K562 (cell line): ENCODE results near the gene ABHD1. TPM values are rescaled to one million over a fixed set of nuclear protein-coding genes. Genes with fewer than 3 reads are reported as not detected.

ENCODE experiments used
- ATAC-seq: fragments of 200-7000 bp; cut with Tn5 transposase; 3 replicates; pipeline ENCODE4 v1.9.1; 2020; ENCODE audit warnings: moderate library complexity
- BruUV-seq: library from RNA; stranded (reverse); fragments of 400-500 nt; replicated peaks from 2 replicates; lab custom pipeline; 2021; lab: Mats Ljungman, UMichigan
- CTCF ChIA-PET: fragments of 300-600 bp; formaldehyde crosslinking; extraction: SDS; loops from one replicate; lab custom pipeline; 2021; ENCODE audit warnings: low intra/inter-chr PET ratio; lab: Yijun Ruan, JAX
- POLR2A ChIA-PET: fragments of 300-600, 350-650 bp; sonication (Branson Sonifier 250); formaldehyde crosslinking; extraction: SDS; loops from one replicate; lab custom pipeline; 2021; ENCODE audit warnings: antibody characterized with exemption, inconsistent platforms; lab: Yijun Ruan, JAX
- DNase-seq, 4 experiments: peaks; one replicate each; pipeline versions ENCODE4 v3.0.0 to v3.0.0-alpha.2; 2011 to 2018; ENCODE audit warnings: low spot score in 3 of 4, mixed read lengths in 3 of 4; ENCODE audit errors: extremely low read depth in 1 of 4
- FAIRE-seq: peaks from 2 replicates; lab custom pipeline; 2011; peaks lifted over from hg19 to GRCh38; lab: Jason Lieb, UNC
- H2AFZ ChIP-seq: 2 replicates; pipeline ENCODE4 v1.6.0; 2011; ENCODE audit warnings: low read depth, low read length, control low read depth, inconsistent platforms
- H3K27ac ChIP-seq: fragments of 200-600 bp; 3 replicates; pipeline ENCODE4 v1.8.0; 2011; ENCODE audit warnings: low read depth, mild to moderate bottlenecking, control low read depth, inconsistent platforms, low read length, moderate library complexity, mixed read lengths; ENCODE audit errors: extremely low read depth
- H3K27me3 ChIP-seq, 2 experiments: fragments of 300-600 bp in 1 of 2; 2 replicates in 1 of 2; 3 replicates in 1 of 2; pipeline versions ENCODE4 v1.6.0 to v1.8.0; 2011; ENCODE audit warnings: inconsistent platforms in 2 of 2, low read length in 2 of 2, mild to moderate bottlenecking in 1 of 2, mixed read lengths in 1 of 2, moderate library complexity in 1 of 2; ENCODE audit not compliant: control insufficient read depth in 2 of 2, insufficient read depth in 2 of 2
- H3K36me3 ChIP-seq: fragments of 300-600 bp; 3 replicates; pipeline ENCODE4 v1.8.0; 2011; ENCODE audit warnings: mild to moderate bottlenecking, low read length, inconsistent platforms; ENCODE audit not compliant: control insufficient read depth, insufficient read depth
- H3K4me1 ChIP-seq, 2 experiments: fragments of 200-600 bp in 1 of 2; replicated peaks in 1 of 2; 2 replicates in 1 of 2; 3 replicates in 1 of 2; pipeline versions ENCODE4 v1.5.1 to v1.8.0; 2011; ENCODE audit warnings: inconsistent platforms in 2 of 2, low read length in 2 of 2, mild to moderate bottlenecking in 1 of 2, mixed read lengths in 1 of 2, moderate library complexity in 1 of 2; ENCODE audit not compliant: control insufficient read depth in 2 of 2, insufficient read depth in 2 of 2
- H3K4me2 ChIP-seq: 2 replicates; pipeline ENCODE4 v1.6.1; 2011; ENCODE audit warnings: low read length, control low read depth, inconsistent platforms, mixed read lengths; ENCODE audit not compliant: insufficient read depth
- H3K4me3 ChIP-seq: fragments of 200-600 bp; sonication (generic), shearing (Covaris generic); 2 replicates; pipeline ENCODE4 v1.5.1; 2016; ENCODE audit warnings: control low read depth, inconsistent platforms
- H3K79me2 ChIP-seq: fragments of 200-600 bp; 3 replicates; pipeline ENCODE4 v1.8.0; 2011; ENCODE audit warnings: low read length, inconsistent platforms; ENCODE audit not compliant: control insufficient read depth, insufficient read depth
- H3K9ac ChIP-seq, 2 experiments: 2 replicates each; pipeline versions ENCODE4 v1.6.0 to v1.6.1; 2011; ENCODE audit warnings: low read depth in 2 of 2, low read length in 2 of 2, control low read depth in 1 of 2, inconsistent platforms in 1 of 2, mild to moderate bottlenecking in 1 of 2, mixed read lengths in 1 of 2; ENCODE audit not compliant: insufficient read depth in 1 of 2
- H3K9me1 ChIP-seq: one replicate; pipeline ENCODE4 v1.6.0; 2011; ENCODE audit warnings: inconsistent platforms, mild to moderate bottlenecking, low read length, moderate library complexity; ENCODE audit not compliant: control insufficient read depth, insufficient read depth
- H3K9me3 ChIP-seq: replicated peaks from 2 replicates; pipeline ENCODE4 v1.5.1; 2011; ENCODE audit warnings: low read depth, low read length, inconsistent platforms; ENCODE audit not compliant: control insufficient read depth, insufficient read depth
- H4K20me1 ChIP-seq: replicated peaks from 2 replicates; pipeline ENCODE4 v1.6.1; 2011; ENCODE audit warnings: low read length, inconsistent platforms, mixed read lengths; ENCODE audit not compliant: control insufficient read depth, insufficient read depth
- BCL6 ChIP-seq: fragments of 250-450 bp; sonication (Bioruptor Pico); IDR thresholded peaks from 2 replicates; pipeline ENCODE4 v1.4.0; 2020
- FOXA3 ChIP-seq, 2 experiments: fragments of 450-650 bp in 1 of 2; sonication (generic) in 1 of 2; formaldehyde crosslinking; IDR thresholded peaks in 1 of 2; conservative IDR thresholded peaks in 1 of 2; 2 replicates each; pipeline versions ENCODE4 v1.4.0 to v1.8.0; 2020 to 2022; ENCODE audit warnings: mild to moderate bottlenecking in 2 of 2, missing genetic modification reagents in 1 of 2
- PCBP2 ChIP-seq: fragments of 200-400 bp; formaldehyde crosslinking; IDR thresholded peaks from 2 replicates; pipeline ENCODE4 v1.6.1; 2018; ENCODE audit warnings: low read length, low read depth, mild to moderate bottlenecking, moderate library complexity; ENCODE audit not compliant: poor library complexity, severe bottlenecking
- POLR2G ChIP-seq: fragments of 200-400 bp; formaldehyde crosslinking; IDR thresholded peaks from 2 replicates; pipeline ENCODE4 v1.6.1; 2017; ENCODE audit warnings: low read depth, mild to moderate bottlenecking, antibody characterized with exemption, low read length, moderate library complexity
- SOX6 ChIP-seq: fragments of 450-650 bp; IDR thresholded peaks from 2 replicates; pipeline ENCODE4 v1.6.1; 2014; ENCODE audit warnings: mild to moderate bottlenecking
- TAF9B ChIP-seq: fragments of 450-650 bp; IDR thresholded peaks from 2 replicates; pipeline ENCODE4 v1.6.1; 2018; ENCODE audit warnings: mild to moderate bottlenecking; ENCODE audit not compliant: partially characterized antibody
- ZNF780A ChIP-seq: fragments of 250-450 bp; sonication (Bioruptor Pico); IDR thresholded peaks from 2 replicates; pipeline ENCODE4 v1.5.0; 2021; ENCODE audit warnings: mild to moderate bottlenecking
- WGBS: fragments of 100-300 bp; shearing (Covaris generic); methylation state at CpG from one replicate; pipeline ENCODE4 v1.1.6; 2016; ENCODE audit warnings: low coverage, mixed read lengths; ENCODE audit not compliant: insufficient coverage; ENCODE audit errors: missing lambda C conversion rate; 5-methylcytosine and 5-hydroxymethylcytosine counted together
- in situ Hi-C: fragments of 300-500 bp; cut with MboI; formaldehyde crosslinking; loops from 4 replicates; pipeline ENCODE4 v1.15.0; 2018; ENCODE audit warnings: inconsistent platforms, mixed read lengths
- intact Hi-C: fragments of 100-400 bp; cut with micrococcal nuclease; formaldehyde crosslinking; loops from 2 replicates; pipeline ENCODE4 v1.14.2; 2022
- polyA plus RNA-seq, 8 experiments: library from polyadenylated mRNA; depleted of rRNA in 4 of 8; stranded (reverse) in 5 of 8; unstranded in 3 of 8; fragments of >200 nt; fragmentation: Nextera tagmentation in 2 of 8; fragmentation: Illumina TruSeq in 1 of 8; extraction: Ambion mirVana in 2 of 8; extraction: Trizol in 1 of 8; gene quantifications; 2 replicates each; pipeline versions ENCODE4 v1.2.1 to v1.2.3, GENCODE V29; 2011 to 2014; ENCODE audit warnings: inconsistent platforms in 1 of 8, missing spikeins in 1 of 8
- total RNA-seq, 7 experiments: library from RNA; depleted of rRNA in 6 of 7; stranded (reverse); fragments of >200 nt in 6 of 7; fragmentation: Illumina TruSeq in 2 of 7; extraction: Trizol in 2 of 7; gene quantifications; 2 replicates each; pipeline versions ENCODE4 v1.2.1 to v1.2.3, GENCODE V29; 2011 to 2021; ENCODE audit warnings: low replicate concordance in 1 of 7

The ABHD1 gene
- total and polyA plus RNA-seq, 9 of the 15 experiments (the other 6 are each of a cell fraction or from before 2014, with no cell fraction given), result 0.10 to 0.16 (median 0.11) TPM; not detected in 5

DNA sequence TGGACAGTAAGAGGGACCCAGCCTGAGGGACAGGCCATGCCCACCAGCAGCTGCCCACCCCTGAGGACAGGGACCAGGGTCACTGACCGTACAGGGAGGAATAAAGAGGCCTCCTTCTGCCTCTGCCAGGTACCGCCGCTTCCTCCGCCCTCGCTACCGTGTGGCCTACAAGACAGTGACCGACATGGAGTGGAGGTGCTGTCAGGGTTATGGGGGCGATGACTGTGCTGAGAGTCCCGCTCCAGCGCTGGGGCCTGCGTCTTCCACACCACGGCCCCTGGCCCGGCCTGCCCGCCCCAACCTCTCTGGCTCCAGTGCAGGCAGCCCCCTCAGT, 43.0 kb upstream of the ABHD1 start:
- FAIRE-seq, result no peak
- peaks cover 4% of the 10 kb centered on the region for H3K9me1 ChIP-seq
- no peaks in the 10 kb centered on the region for H3K27me3 ChIP-seq
- no peak for ATAC-seq
- peak overlapping the region; percentile 25; the same call in 2 of the 3 replicates for H3K27ac ChIP-seq
- H3K79me2 ChIP-seq, result peaks cover 1% of the 10 kb centered on the region; the same call in 1 of the 3 replicates
- in situ Hi-C loops (no loop called here), intact Hi-C loops (loop anchor here (2.0 kb wide), 2 partner anchors 30 to 234 kb away; partner anchors contain the start of gene AGBL5)
- WGBS, result 95% methylated on average over 10 of the region's 14 CpGs
- TF ChIP-seq ZNF780A (CRISPR knock-in tag) (no peak), BCL6 (no peak), PCBP2 (no peak), SOX6 (no peak), FOXA3 (CRISPR knock-in tag; conservative IDR thresholded peaks at IDR 0.05 in 1 of 2, IDR thresholded peaks at IDR 0.05 in 1 of 2) (0 out of 4 replicates have a peak, but pooled peaks of 1 of the 2 experiments have one; percentile 53), TAF9B (no peak), POLR2G (0 out of 2 replicates have a peak, but pooled peaks have one; percentile 10)
- H3K4me1 ChIP-seq, result peaks cover 60 to 62% of the 10 kb centered on the region in 2 experiments
- H3K9me3 ChIP-seq, result no peaks in the 10 kb centered on the region
- H2AFZ ChIP-seq, result peak overlapping the region; percentile 90
- ChIA-PET CTCF (interaction anchor here (1.2 kb wide), 1 partner anchor 119 kb away, joined by 6 read pairs; no protein-coding TSS in a partner anchor), POLR2A (interaction anchor here (0.6 to 2.3 kb wide), 9 partner anchors 8 to 69 kb away, joined by 3 to 11 read pairs (median 3); partner anchors contain the start of genes AGBL5, OST4 and TCF23)
- no peak overlapping the region for H3K4me3 ChIP-seq
- DNase-seq, result no peak
- H4K20me1 ChIP-seq, result no peaks in the 10 kb centered on the region
- peak overlapping the region in 1 of 2 experiments; percentile 77; a peak in 2 of 4 replicates for H3K9ac ChIP-seq
- BruUV-seq, result no TSS peak
- no peak overlapping the region for H3K4me2 ChIP-seq
- no peaks in the 10 kb centered on the region for H3K36me3 ChIP-seq
